Left lung (tissue), 10 donors: ENCODE data around the gene TMF1. TPM values are rescaled to one million over a fixed set of nuclear protein-coding genes. Genes with fewer than 3 reads are reported as not detected.
A peak's percentile ranks its signal among the peaks of the same experiment; 100 is the strongest.

Experiments used
- ATAC-seq: fragments of 200-7000 bp; cut with Tn5 transposase; one replicate; pipeline ENCODE4 v1.9.1; 2020; ENCODE audit warnings: moderate library complexity
- DNase-seq, 4 donors: peaks; one replicate each; pipeline ENCODE4 v3.0.0-alpha.2; 2013 to 2020
- H3K27ac ChIP-seq, 2 donors: fragments of 200-600 bp; sonication (generic) in 1 of 2; one replicate each; pipeline versions ENCODE4 v1.5.0 to v1.8.0; 2020 to 2021
- H3K27me3 ChIP-seq, 2 donors: fragments of 200-600 bp; sonication (generic) in 1 of 2; one replicate each; pipeline versions ENCODE4 v1.5.0 to v1.8.0; 2020 to 2021
- H3K36me3 ChIP-seq, 2 donors: fragments of 200-600 bp; sonication (generic) in 1 of 2; one replicate each; pipeline versions ENCODE4 v1.5.0 to v1.8.0; 2020 to 2021
- H3K4me1 ChIP-seq, 2 donors: fragments of 200-600 bp; one replicate each; pipeline ENCODE4 v1.8.0; 2021
- H3K4me3 ChIP-seq, 2 donors: fragments of 200-600 bp; sonication (generic) in 1 of 2; one replicate each; pipeline versions ENCODE4 v1.5.0 to v1.8.0; 2020 to 2021; ENCODE audit warnings: mild to moderate bottlenecking in 1 of 2
- H3K9me3 ChIP-seq, 2 donors: fragments of 200-600 bp; sonication (generic) in 1 of 2; one replicate each; pipeline versions ENCODE4 v1.5.0 to v1.8.0; 2020 to 2021
- CTCF ChIP-seq, 2 donors: fragments of 200-600 bp; sonication (generic) in 1 of 2; IDR thresholded peaks; one replicate each; pipeline versions ENCODE4 v1.5.0 to v1.8.0; 2021; ENCODE audit warnings: antibody characterized with exemption in 2 of 2
- intact Hi-C, 2 donors: fragments of 100-400 bp; cut with DNase I; formaldehyde crosslinking; loops; one replicate each; pipeline versions ENCODE4 v1.11.2 to v1.14.2; 2022
- polyA plus RNA-seq, 6 donors: library from polyadenylated mRNA; unstranded; fragments of 120-200 nt; gene quantifications; one replicate each; pipeline ENCODE4 v1.2.1, GENCODE V29; 2013; ENCODE audit not compliant: insufficient read length in 6 of 6
- total RNA-seq, 2 donors: library from RNA; stranded (reverse); fragmentation: NEBNext Ultra II Directional; extraction: Animal tissue kit (Norgen Biotek cat#: 25700); gene quantifications; one replicate each; pipeline ENCODE4 v1.2.1, GENCODE V29; 2021
- donor health status: DM: no; HTN: yes; CAD: no.
- donor health status: DM: no; HTN: no; CAD: no.

Gene TMF1
- total and polyA plus RNA-seq, 8 donors = 38.4 to 61.1 (median 50.2) TPM

- ATAC-seq = peak; percentile 48
- Histone ChIP-seq H3K27ac (peak overlapping the region; percentile 96 to 98), H3K27me3 (no peaks in the 10 kb centered on the region), H3K4me3 (peak overlapping the region; percentile 71), H3K4me1 (peaks cover 3 to 38% of the 10 kb centered on the region in 2 donors), H3K36me3 (peaks cover 0 to 18% of the 10 kb centered on the region in 2 donors), H3K9me3 (no peaks in the 10 kb centered on the region)
- DNase-seq = peak; percentile 62 to 86 (median 81)
- TF ChIP-seq CTCF (IDR thresholded peaks at IDR 0.05) = no peak
- intact Hi-C loops = no loop called here
Observed at GRCh38 chr3:69012800-69013252, 39.3 kb downstream of the TMF1 start.

GRCh38 chr3:69012100-69012799 lies 39.9 kb downstream of the TMF1 start:
- H3K9me3 ChIP-seq = no peaks in the 10 kb centered on the region
- H3K4me3 ChIP-seq = peak overlapping the region; percentile 71
- H3K36me3 ChIP-seq = peaks cover 0 to 23% of the 10 kb centered on the region in 2 donors
- no peak for TF ChIP-seq CTCF (IDR thresholded peaks at IDR 0.05)
- DNase-seq (peak in 1 of 4 donors; percentile 84), ATAC-seq (peak; percentile 3)
- H3K4me1 ChIP-seq = peaks cover 3 to 38% of the 10 kb centered on the region in 2 donors
- peak overlapping the region; percentile 96 to 98 for H3K27ac ChIP-seq
- intact Hi-C loops = no loop called here
- no peaks in the 10 kb centered on the region for H3K27me3 ChIP-seq

GRCh38 chr3:69011096-69011730 lies 40.9 kb downstream of the TMF1 start:
- Histone ChIP-seq H3K9me3 (no peaks in the 10 kb centered on the region), H3K27me3 (no peaks in the 10 kb centered on the region), H3K27ac (peak overlapping the region; percentile 41 to 98), H3K4me1 (peaks cover 3 to 38% of the 10 kb centered on the region in 2 donors), H3K4me3 (no peak overlapping the region), H3K36me3 (peaks cover 0 to 33% of the 10 kb centered on the region in 2 donors)
- intact Hi-C loops = no loop called here
- DNase-seq (no peak), ATAC-seq (no peak)
- no peak for TF ChIP-seq CTCF (IDR thresholded peaks at IDR 0.05)

- ATAC-seq = no peak
- intact Hi-C loops = no loop called here
- peak in 2 of 4 donors; percentile 47 to 64 for DNase-seq
- no peaks in the 10 kb centered on the region for H3K9me3 ChIP-seq
- TF ChIP-seq CTCF (IDR thresholded peaks at IDR 0.05) = no peak
- H3K27ac ChIP-seq = peak overlapping the region; percentile 2 to 33
- H3K27me3 ChIP-seq = no peaks in the 10 kb centered on the region
- peaks cover 3 to 38% of the 10 kb centered on the region in 2 donors for H3K4me1 ChIP-seq
- peaks cover 0 to 41% of the 10 kb centered on the region in 2 donors for H3K36me3 ChIP-seq
- H3K4me3 ChIP-seq = no peak overlapping the region
Observed at GRCh38 chr3:69009559-69010410, 42.3 kb downstream of the TMF1 start.
